Transverse colon (tissue), 4 donors: ENCODE data around the gene KRTAP5-11. TPM values are rescaled to one million over a fixed set of nuclear protein-coding genes. Genes with fewer than 3 reads are reported as not detected.

Experiments used
- DNase-seq: peaks from one replicate; pipeline ENCODE4 v3.0.0-alpha.2; 2019
- H3K27ac ChIP-seq, 4 donors: fragments of 200-600 bp; sonication (generic); 2 replicates each; pipeline ENCODE4 v1.5.1; 2016 to 2018; ENCODE audit warnings: inconsistent platforms in 4 of 4
- H3K27me3 ChIP-seq: fragments of 200-600 bp; sonication (generic); 2 replicates; pipeline ENCODE4 v1.5.1; 2017; ENCODE audit warnings: inconsistent platforms
- H3K36me3 ChIP-seq, 4 donors: fragments of 200-600 bp; sonication (generic); 2 replicates each; pipeline ENCODE4 v1.5.1; 2017 to 2019; ENCODE audit warnings: inconsistent platforms in 4 of 4
- H3K4me1 ChIP-seq, 4 donors: fragments of 200-600 bp; sonication (generic); 2 replicates each; pipeline ENCODE4 v1.5.1; 2017 to 2020; ENCODE audit warnings: inconsistent platforms in 4 of 4
- H3K4me3 ChIP-seq, 4 donors: fragments of 200-600 bp; sonication (generic); 1 replicate in 1 of 4; 2 replicates in 3 of 4; pipeline versions ENCODE4 v1.5.1 to v1.6.1; 2017 to 2019; ENCODE audit warnings: inconsistent platforms in 4 of 4
- H3K9me3 ChIP-seq, 2 donors: fragments of 200-600 bp; sonication (generic); 2 replicates each; pipeline ENCODE4 v1.5.1; 2017 to 2019; ENCODE audit warnings: inconsistent platforms in 2 of 2
- EP300 ChIP-seq: sonication (generic); formaldehyde crosslinking; IDR thresholded peaks from one replicate; pipeline ENCODE4 v1.6.1; 2017; ENCODE audit warnings: antibody characterized with exemption, low read depth
- POLR2A ChIP-seq: fragments of 450-650 bp; IDR thresholded peaks from one replicate; pipeline ENCODE4 v1.6.1; 2016; ENCODE audit warnings: antibody characterized with exemption, mild to moderate bottlenecking, moderate library complexity
- POLR2AphosphoS5 ChIP-seq, 3 donors: sonication (generic); formaldehyde crosslinking; IDR thresholded peaks; one replicate each; pipeline ENCODE4 v1.6.1; 2016; ENCODE audit warnings: antibody characterized with exemption in 3 of 3
- WGBS, 2 donors: methylation state at CpG; one replicate each; pipeline ENCODE4 v1.1.5; 2018; ENCODE audit warnings: low coverage in 1 of 2; 5-methylcytosine and 5-hydroxymethylcytosine counted together
- in situ Hi-C, 4 donors: fragments of 200-750 bp; cut with MboI; loops; one replicate each; pipeline versions ENCODE4 v1.15.0 to v1.15.1; 2017; ENCODE audit warnings: low sequenced_read_pairs in 3 of 4, low pct_ligation_motif_present in 1 of 4, low pct_unique_long_range_greater_than_20kb in 1 of 4
- intact Hi-C: fragments of 100-400 bp; cut with DNase I; formaldehyde crosslinking; loops from one replicate; pipeline ENCODE4 v1.15.1; 2023; ENCODE audit warnings: low total_unique reads
- total RNA-seq, 4 donors: library from RNA; depleted of rRNA; stranded (reverse); fragments of >200 nt; gene quantifications; one replicate each; pipeline ENCODE4 v1.1.0, GENCODE V29; 2016
- TF ChIP-seq, protein P1 (sequence below), 5 experiments: fragments of 200-600 bp in 3 of 5; fragments of 450-650 bp in 2 of 5; sonication (generic) in 3 of 5; IDR thresholded peaks; 1 replicate in 2 of 5; 2 replicates in 3 of 5; pipeline ENCODE4 v1.5.1; 2016 to 2017; ENCODE audit warnings: antibody characterized with exemption in 5 of 5, inconsistent platforms in 3 of 5, mild to moderate bottlenecking in 2 of 5, moderate library complexity in 1 of 5

KRTAP5-11 gene
- total RNA-seq, 4 donors from 2014 or later: not detected

- Histone ChIP-seq H3K4me3 (no peak overlapping the region), H3K27me3 (peaks cover 15% of the 10 kb centered on the region), H3K27ac (no peak overlapping the region), H3K36me3 (no peaks in the 10 kb centered on the region), H3K9me3 (no peaks in the 10 kb centered on the region), H3K4me1 (peaks cover 0 to 3% (median 0%) of the 10 kb centered on the region in 4 donors)
- in situ Hi-C loops: no loop called here
- WGBS, 2 donors: 47 to 80% methylated on average over 1 to 9 of the region's 10 CpGs
- DNase-seq: peak; percentile 18
- TF ChIP-seq, protein P1, sequence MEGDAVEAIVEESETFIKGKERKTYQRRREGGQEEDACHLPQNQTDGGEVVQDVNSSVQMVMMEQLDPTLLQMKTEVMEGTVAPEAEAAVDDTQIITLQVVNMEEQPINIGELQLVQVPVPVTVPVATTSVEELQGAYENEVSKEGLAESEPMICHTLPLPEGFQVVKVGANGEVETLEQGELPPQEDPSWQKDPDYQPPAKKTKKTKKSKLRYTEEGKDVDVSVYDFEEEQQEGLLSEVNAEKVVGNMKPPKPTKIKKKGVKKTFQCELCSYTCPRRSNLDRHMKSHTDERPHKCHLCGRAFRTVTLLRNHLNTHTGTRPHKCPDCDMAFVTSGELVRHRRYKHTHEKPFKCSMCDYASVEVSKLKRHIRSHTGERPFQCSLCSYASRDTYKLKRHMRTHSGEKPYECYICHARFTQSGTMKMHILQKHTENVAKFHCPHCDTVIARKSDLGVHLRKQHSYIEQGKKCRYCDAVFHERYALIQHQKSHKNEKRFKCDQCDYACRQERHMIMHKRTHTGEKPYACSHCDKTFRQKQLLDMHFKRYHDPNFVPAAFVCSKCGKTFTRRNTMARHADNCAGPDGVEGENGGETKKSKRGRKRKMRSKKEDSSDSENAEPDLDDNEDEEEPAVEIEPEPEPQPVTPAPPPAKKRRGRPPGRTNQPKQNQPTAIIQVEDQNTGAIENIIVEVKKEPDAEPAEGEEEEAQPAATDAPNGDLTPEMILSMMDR (IDR thresholded peaks at IDR 0.05): no peak
- no peak for TF ChIP-seq EP300
- no peak for TF ChIP-seq POLR2AphosphoS5 (IDR thresholded peaks at IDR 0.05)
- TF ChIP-seq POLR2A: no peak
- intact Hi-C loops: loop anchor here (5.0 kb wide), 1 partner anchor 1141 kb away; no protein-coding TSS in a partner anchor
Measured at GRCh38 chr11:71566081-71566620, 16.5 kb downstream of the KRTAP5-11 start.

- WGBS, 2 donors: 19 to 43% methylated on average over 1 to 2 of the region's 5 CpGs
- TF ChIP-seq POLR2AphosphoS5 (IDR thresholded peaks at IDR 0.05): no peak
- TF ChIP-seq EP300: no peak
- no peak for TF ChIP-seq POLR2A
- TF ChIP-seq, protein P1 (IDR thresholded peaks at IDR 0.05): no peak
- Histone ChIP-seq H3K27me3 (peaks cover 15% of the 10 kb centered on the region), H3K36me3 (no peaks in the 10 kb centered on the region), H3K4me1 (peaks cover 0 to 3% (median 0%) of the 10 kb centered on the region in 4 donors), H3K9me3 (no peaks in the 10 kb centered on the region), H3K4me3 (no peak within 1 kb of the TSS), H3K27ac (no peak within 1 kb of the TSS)
- no peak for DNase-seq
- in situ Hi-C loops: no loop called here
- intact Hi-C loops: loop anchor here (5.0 kb wide), 1 partner anchor 1142 kb away; no protein-coding TSS in a partner anchor
Measured at GRCh38 chr11:71565263-71565662, 17.4 kb downstream of the KRTAP5-11 start, which contains the start of gene KRTAP5-10. Gene KRTAP5-10, plus strand, starts transcription at chr11:71565563. Its CDS starts 25 bp downstream, at chr11:71565588.

- no peaks in the 10 kb centered on the region for H3K36me3 ChIP-seq
- H3K27ac ChIP-seq: no peak overlapping the region
- H3K27me3 ChIP-seq: peaks cover 15% of the 10 kb centered on the region
- no peak for DNase-seq
- TF ChIP-seq POLR2AphosphoS5 (IDR thresholded peaks at IDR 0.05) (no peak), EP300 (no peak), POLR2A (no peak)
- TF ChIP-seq, protein P1 (IDR thresholded peaks at IDR 0.05): no peak
- H3K9me3 ChIP-seq: no peaks in the 10 kb centered on the region
- no peak overlapping the region for H3K4me3 ChIP-seq
- intact Hi-C loops: no loop called here
- WGBS, 2 donors: 79% methylated on average over 4 of the region's 4 CpGs; no CpG with 5 or more reads in 1 of the 2 donors
- in situ Hi-C loops: no loop called here
- peaks cover 0 to 3% (median 0%) of the 10 kb centered on the region in 4 donors for H3K4me1 ChIP-seq
Measured at GRCh38 chr11:71564430-71564829, 18.2 kb downstream of the KRTAP5-11 start.

DNA sequence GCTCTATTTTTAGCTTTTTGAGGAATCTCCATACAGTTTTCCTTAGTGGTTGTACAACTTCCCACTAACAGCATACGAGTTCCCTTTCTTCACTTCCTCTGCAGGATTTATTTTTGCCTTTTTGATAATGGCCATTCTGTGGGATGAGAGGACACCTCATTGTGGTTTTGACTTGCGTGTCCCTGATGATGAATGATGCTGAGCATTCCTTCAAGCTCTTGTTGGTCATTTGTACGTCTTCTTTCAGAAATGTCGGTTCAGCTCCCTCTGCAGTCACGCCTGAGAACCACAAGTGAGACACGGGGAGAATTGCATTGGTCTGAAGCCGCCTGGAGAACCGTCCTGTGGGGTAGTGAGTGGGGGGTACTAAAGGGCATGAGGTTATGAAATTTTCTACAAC is 19.3 kb downstream of the KRTAP5-11 start:
- intact Hi-C loops: no loop called here
- Histone ChIP-seq H3K9me3 (no peaks in the 10 kb centered on the region), H3K27me3 (peaks cover 15% of the 10 kb centered on the region), H3K4me3 (no peak overlapping the region), H3K36me3 (no peaks in the 10 kb centered on the region), H3K4me1 (no peaks in the 10 kb centered on the region), H3K27ac (no peak overlapping the region)
- TF ChIP-seq EP300: no peak
- TF ChIP-seq, protein P1 (IDR thresholded peaks at IDR 0.05): peak in 3 of 5 experiments; percentile 12 to 20 (median 14)
- WGBS, 2 donors: 25 to 36% methylated on average over 8 of the region's 8 CpGs
- in situ Hi-C loops: no loop called here
- no peak for DNase-seq
